AG10803 (cell line): ENCODE data around the gene NECAB2.

Experiments used
- DNase-seq: peaks from one replicate; pipeline ENCODE4 v3.0.0; 2010; ENCODE audit warnings: low read depth
- H3K4me3 ChIP-seq: 2 replicates; pipeline ENCODE4 v1.5.1; 2011; ENCODE audit warnings: mild to moderate bottlenecking, low read length, control low read depth
- CTCF ChIP-seq: conservative IDR thresholded peaks from 2 replicates; pipeline ENCODE4 v1.5.1; 2011; ENCODE audit warnings: mild to moderate bottlenecking, low read length, control low read depth, inconsistent platforms

Gene NECAB2

GRCh38 chr16:84049403-84050060, 81.5 kb downstream of the NECAB2 start:
- no peak for DNase-seq
- no peak for TF ChIP-seq CTCF

GRCh38 chr16:84050316-84050715, 82.3 kb downstream of the NECAB2 start:
- no peak overlapping the region for H3K4me3 ChIP-seq
- no peak for TF ChIP-seq CTCF
- no peak for DNase-seq

More at GRCh38 chr16:84049403-84050060, 81.5 kb downstream of the NECAB2 start:
- H3K4me3 ChIP-seq = no peak overlapping the region

GRCh38 chr16:84052071-84052622, 84.1 kb downstream of the NECAB2 start:
- H3K4me3 ChIP-seq = no peak overlapping the region
- no peak for TF ChIP-seq CTCF
- DNase-seq = no peak
